ENCODE results near the gene MED8. TPM values are rescaled to one million over a fixed set of nuclear protein-coding genes. Genes with fewer than 3 reads are reported as not detected.

Gene MED8
- total RNA-seq, 4 donors from 2014 or later = 27.6 to 34.1 (median 32.0) TPM

DNA sequence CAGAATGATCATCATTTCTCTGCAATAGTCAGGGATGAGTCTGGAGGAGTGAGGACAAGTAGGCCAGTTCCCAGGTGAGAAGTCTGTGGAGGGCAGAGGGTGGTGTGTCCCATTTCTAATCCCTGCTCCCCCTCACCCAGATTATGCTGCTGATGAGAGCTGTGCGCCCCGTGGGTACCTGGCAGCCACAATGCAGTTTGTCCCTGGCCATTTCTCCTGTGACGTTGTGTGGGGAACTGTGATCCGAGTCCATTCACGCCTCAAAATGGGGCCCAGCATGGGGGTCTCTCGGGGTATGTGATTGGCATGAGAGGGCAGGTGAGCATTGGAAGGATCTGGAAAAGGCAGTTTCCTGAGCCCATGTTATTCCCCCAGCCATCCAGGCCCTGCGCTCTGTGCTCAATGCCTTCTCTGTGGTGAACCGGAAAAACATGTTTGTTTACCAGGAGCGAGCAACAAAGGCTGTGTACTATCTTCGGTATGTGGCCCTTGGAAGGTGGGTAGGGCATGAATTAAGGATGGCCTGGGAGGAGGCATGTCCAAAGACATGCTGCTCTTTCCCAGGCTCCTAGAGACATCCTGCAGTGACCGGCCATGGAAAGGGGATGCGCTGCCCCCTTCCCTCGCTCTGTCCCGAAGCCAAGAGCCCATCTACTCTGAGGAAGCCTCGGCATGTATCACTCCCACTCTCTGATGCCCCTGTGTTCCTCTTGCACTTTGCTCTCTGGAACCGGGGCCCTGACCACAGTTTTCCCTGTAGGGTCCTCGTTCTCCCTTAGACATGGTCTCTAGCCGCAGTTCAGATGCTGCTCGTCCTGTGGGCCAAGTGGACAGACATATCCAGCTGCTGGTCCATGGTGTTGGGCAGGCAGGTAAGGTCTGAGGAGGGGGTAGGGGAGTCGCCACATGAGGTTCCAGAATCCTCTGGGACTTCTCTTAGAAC is 47.7 kb upstream of the MED8 start:
- intact Hi-C loops (cut with DNase I) = no loop called here
- 94% methylated on average over 15 of the region's 20 CpGs for WGBS
- peaks cover 45 to 92% (median 80%) of the 10 kb centered on the region in 4 donors for H3K36me3 ChIP-seq
- no peak overlapping the region for H3K27ac ChIP-seq (replicated peaks in 1 of 4)
- H3K9me3 ChIP-seq = no peaks in the 10 kb centered on the region
- H3K4me3 ChIP-seq = no peak overlapping the region
- H3K27me3 ChIP-seq = no peaks in the 10 kb centered on the region
- TF ChIP-seq EP300 (IDR thresholded peaks at IDR 0.05) (no peak), POLR2AphosphoS5 (IDR thresholded peaks at IDR 0.05) (no peak), POLR2A (IDR thresholded peaks at IDR 0.05; ENCODE audit: low read depth) (no peak)
- TF ChIP-seq, protein P1, sequence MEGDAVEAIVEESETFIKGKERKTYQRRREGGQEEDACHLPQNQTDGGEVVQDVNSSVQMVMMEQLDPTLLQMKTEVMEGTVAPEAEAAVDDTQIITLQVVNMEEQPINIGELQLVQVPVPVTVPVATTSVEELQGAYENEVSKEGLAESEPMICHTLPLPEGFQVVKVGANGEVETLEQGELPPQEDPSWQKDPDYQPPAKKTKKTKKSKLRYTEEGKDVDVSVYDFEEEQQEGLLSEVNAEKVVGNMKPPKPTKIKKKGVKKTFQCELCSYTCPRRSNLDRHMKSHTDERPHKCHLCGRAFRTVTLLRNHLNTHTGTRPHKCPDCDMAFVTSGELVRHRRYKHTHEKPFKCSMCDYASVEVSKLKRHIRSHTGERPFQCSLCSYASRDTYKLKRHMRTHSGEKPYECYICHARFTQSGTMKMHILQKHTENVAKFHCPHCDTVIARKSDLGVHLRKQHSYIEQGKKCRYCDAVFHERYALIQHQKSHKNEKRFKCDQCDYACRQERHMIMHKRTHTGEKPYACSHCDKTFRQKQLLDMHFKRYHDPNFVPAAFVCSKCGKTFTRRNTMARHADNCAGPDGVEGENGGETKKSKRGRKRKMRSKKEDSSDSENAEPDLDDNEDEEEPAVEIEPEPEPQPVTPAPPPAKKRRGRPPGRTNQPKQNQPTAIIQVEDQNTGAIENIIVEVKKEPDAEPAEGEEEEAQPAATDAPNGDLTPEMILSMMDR (IDR thresholded peaks at IDR 0.05) = no peak
- peaks cover 0 to 24% (median 23%) of the 10 kb centered on the region in 4 donors for H3K4me1 ChIP-seq
- DNase-seq (ENCODE audit: extremely low spot score) = no peak

DNA sequence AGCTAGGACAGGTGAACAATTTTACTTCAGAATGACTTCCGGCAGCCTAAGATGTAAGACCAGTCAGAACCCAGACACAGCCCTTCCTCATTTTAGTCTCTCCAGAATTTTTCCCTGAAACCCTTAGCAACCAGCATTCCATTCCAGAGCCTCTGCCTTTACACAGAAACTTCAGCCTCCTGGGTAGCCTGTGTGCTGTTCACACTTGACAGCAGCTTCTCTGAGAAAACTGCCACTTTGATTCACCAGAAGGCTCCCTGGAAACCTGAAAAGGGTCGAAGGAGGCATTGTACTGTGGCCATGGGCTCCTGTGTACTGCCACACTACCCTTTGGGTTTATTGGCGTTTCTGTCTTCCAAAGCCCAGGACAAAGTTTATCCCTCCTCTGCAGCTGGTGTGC is 46.8 kb upstream of the MED8 start:
- TF ChIP-seq POLR2AphosphoS5 (IDR thresholded peaks at IDR 0.05) (no peak), EP300 (IDR thresholded peaks at IDR 0.05) (no peak)
- TF ChIP-seq, protein P1 (IDR thresholded peaks at IDR 0.05) = no peak
- Histone ChIP-seq H3K4me1 (peaks cover 0 to 24% (median 23%) of the 10 kb centered on the region in 4 donors), H3K36me3 (peaks cover 45 to 92% (median 80%) of the 10 kb centered on the region in 4 donors), H3K27ac (replicated peaks in 1 of 4) (peak overlapping the region; percentile 60 to 81 (median 70)), H3K27me3 (no peaks in the 10 kb centered on the region), H3K4me3 (no peak overlapping the region), H3K9me3 (no peaks in the 10 kb centered on the region)
- intact Hi-C loops (cut with DNase I) = no loop called here
- no peak for DNase-seq (ENCODE audit: extremely low spot score)
- WGBS = 88% methylated on average over 3 of the region's 3 CpGs

DNA sequence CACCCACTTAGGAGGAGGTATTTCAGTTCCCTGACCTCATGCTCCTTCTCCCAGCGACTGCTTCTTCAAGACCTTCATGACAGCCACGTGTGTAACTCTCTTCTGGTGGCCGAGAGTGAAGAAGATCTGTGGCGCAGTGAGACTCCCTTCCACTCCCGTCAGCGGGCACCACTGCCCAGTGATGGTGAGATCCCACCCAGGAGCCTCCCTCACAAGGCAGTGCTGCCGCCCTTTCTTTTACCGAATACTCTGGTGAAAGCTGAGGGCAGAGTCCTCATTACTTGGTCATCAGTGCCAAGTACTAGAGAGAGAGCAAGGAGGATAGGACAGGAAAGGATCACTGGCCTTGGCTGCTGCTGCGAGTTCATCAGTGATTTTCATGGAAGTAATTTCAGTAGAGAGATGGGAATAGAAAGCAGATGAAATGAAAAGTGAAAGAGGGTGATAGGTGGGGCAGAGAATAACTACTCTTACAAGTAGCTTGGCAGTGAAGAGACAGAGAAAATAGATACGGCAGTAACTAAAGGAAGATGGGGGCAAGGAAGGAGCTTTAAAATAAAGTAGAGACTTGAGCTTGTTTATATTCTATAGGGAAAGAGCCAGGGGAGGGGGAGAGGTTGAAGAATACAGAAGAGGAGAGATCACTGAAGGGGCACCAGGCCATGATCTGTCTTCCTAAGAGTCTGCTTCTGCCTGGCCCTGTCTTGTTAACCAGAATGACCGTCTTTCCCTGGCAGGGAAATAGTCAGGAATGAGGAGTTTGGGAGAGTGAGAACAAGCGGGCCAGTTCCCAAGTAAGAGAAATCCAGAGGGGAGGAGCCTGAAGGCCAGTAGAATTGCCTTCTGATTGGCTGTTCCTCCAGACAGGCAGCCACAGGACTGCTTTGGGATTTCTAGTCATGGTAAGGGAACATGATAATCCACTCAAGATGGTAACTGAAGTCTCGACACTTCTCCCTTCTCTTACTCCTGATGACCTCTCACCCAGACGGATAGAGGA is 45.8 kb upstream of the MED8 start:
- Histone ChIP-seq H3K9me3 (no peaks in the 10 kb centered on the region), H3K4me1 (peaks cover 0 to 24% (median 23%) of the 10 kb centered on the region in 4 donors), H3K27ac (replicated peaks in 1 of 4) (peak overlapping the region; percentile 60 to 81 (median 70)), H3K27me3 (no peaks in the 10 kb centered on the region), H3K4me3 (no peak overlapping the region), H3K36me3 (peaks cover 44 to 92% (median 80%) of the 10 kb centered on the region in 4 donors)
- no peak for DNase-seq (ENCODE audit: extremely low spot score)
- TF ChIP-seq EP300 (IDR thresholded peaks at IDR 0.05) (no peak), POLR2A (IDR thresholded peaks at IDR 0.05; ENCODE audit: low read depth) (no peak), POLR2AphosphoS5 (IDR thresholded peaks at IDR 0.05) (peak; percentile 36 to 50)
- TF ChIP-seq, protein P1 (IDR thresholded peaks at IDR 0.05) = no peak
- intact Hi-C loops (cut with DNase I) = no loop called here
- WGBS = 66% methylated on average over 14 of the region's 14 CpGs

DNA sequence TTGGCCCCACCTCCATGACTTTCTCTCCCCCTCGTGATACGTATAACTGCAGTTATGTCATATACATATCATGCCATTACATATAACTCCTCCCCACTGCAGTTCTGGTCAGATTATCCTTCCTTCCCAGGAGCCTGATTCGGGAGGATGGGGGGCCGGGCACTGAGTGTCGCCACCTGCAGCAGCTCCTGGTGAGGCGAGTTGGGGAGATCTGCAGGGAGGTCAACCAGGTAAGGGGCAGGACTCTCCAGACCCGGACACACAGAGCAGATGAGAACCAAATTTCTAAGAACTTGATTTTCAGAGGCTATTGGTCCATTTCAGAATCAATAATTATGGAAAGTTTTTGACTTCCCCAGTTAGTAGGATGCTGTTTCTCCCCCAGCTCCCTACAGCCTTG is 44.7 kb upstream of the MED8 start:
- peaks cover 0 to 24% (median 23%) of the 10 kb centered on the region in 4 donors for H3K4me1 ChIP-seq
- H3K9me3 ChIP-seq = no peaks in the 10 kb centered on the region
- 94% methylated on average over 7 of the region's 7 CpGs for WGBS
- TF ChIP-seq POLR2AphosphoS5 (IDR thresholded peaks at IDR 0.05) (no peak), POLR2A (IDR thresholded peaks at IDR 0.05; ENCODE audit: low read depth) (no peak), EP300 (IDR thresholded peaks at IDR 0.05) (no peak)
- TF ChIP-seq, protein P1 (IDR thresholded peaks at IDR 0.05) = no peak
- H3K36me3 ChIP-seq = peaks cover 47 to 92% (median 81%) of the 10 kb centered on the region in 4 donors
- H3K27ac ChIP-seq (replicated peaks in 1 of 4) = no peak overlapping the region
- no peaks in the 10 kb centered on the region for H3K27me3 ChIP-seq
- H3K4me3 ChIP-seq = no peak overlapping the region
- DNase-seq (ENCODE audit: extremely low spot score) = no peak
- intact Hi-C loops (cut with DNase I) = no loop called here
